GM13977 (cell line): Measurements from ENCODE around the gene PDE1A.

ENCODE experiments used
- DNase-seq: peaks from one replicate; pipeline ENCODE4 v3.0.0; 2012; ENCODE audit warnings: low spot score
- CTCF ChIP-seq: IDR thresholded peaks from 2 replicates; pipeline ENCODE4 v1.5.1; 2012; ENCODE audit warnings: mild to moderate bottlenecking, control low read depth; ENCODE audit not compliant: insufficient read depth; ENCODE audit errors: extremely low read depth, missing control alignments
- in situ Hi-C: fragments of 300-500 bp; cut with MboI; formaldehyde crosslinking; loops from one replicate; pipeline ENCODE4 v1.12.0; 2022; ENCODE audit warnings: low sequenced_read_pairs, low pct_unique_long_range_greater_than_20kb, mixed read lengths, inconsistent platforms; ENCODE audit not compliant: unreplicated experiment

Gene PDE1A

GRCh38 chr2:182426918-182427240, at the start of gene PDE1A:
TSS of gene PDE1A (minus strand) at chr2:182427036.
- in situ Hi-C loops, result no loop called here
- no peak for DNase-seq
- TF ChIP-seq CTCF, result no peak

GRCh38 chr2:182473635-182474034, 46.8 kb upstream of the PDE1A start:
- no peak for TF ChIP-seq CTCF
- DNase-seq, result no peak
- in situ Hi-C loops, result no loop called here

- no peak for DNase-seq
- in situ Hi-C loops, result no loop called here
- TF ChIP-seq CTCF, result no peak
Observed at GRCh38 chr2:182463760-182464159, 36.9 kb upstream of the PDE1A start.

- no peak for DNase-seq
- in situ Hi-C loops, result no loop called here
- TF ChIP-seq CTCF, result no peak
Observed at GRCh38 chr2:182456784-182457183, 29.9 kb upstream of the PDE1A start.

- no peak for DNase-seq
- TF ChIP-seq CTCF, result no peak
- in situ Hi-C loops, result no loop called here
Observed at GRCh38 chr2:182452456-182452990, 25.7 kb upstream of the PDE1A start.

GRCh38 chr2:182448371-182448770, 21.5 kb upstream of the PDE1A start:
- no peak for DNase-seq
- in situ Hi-C loops, result no loop called here
- no peak for TF ChIP-seq CTCF

GRCh38 chr2:182447863-182448262, 21.0 kb upstream of the PDE1A start:
- DNase-seq, result no peak
- TF ChIP-seq CTCF, result no peak
- in situ Hi-C loops, result no loop called here
